Measurements from ENCODE around the gene ATPAF2.

ATPAF2 gene

DNA sequence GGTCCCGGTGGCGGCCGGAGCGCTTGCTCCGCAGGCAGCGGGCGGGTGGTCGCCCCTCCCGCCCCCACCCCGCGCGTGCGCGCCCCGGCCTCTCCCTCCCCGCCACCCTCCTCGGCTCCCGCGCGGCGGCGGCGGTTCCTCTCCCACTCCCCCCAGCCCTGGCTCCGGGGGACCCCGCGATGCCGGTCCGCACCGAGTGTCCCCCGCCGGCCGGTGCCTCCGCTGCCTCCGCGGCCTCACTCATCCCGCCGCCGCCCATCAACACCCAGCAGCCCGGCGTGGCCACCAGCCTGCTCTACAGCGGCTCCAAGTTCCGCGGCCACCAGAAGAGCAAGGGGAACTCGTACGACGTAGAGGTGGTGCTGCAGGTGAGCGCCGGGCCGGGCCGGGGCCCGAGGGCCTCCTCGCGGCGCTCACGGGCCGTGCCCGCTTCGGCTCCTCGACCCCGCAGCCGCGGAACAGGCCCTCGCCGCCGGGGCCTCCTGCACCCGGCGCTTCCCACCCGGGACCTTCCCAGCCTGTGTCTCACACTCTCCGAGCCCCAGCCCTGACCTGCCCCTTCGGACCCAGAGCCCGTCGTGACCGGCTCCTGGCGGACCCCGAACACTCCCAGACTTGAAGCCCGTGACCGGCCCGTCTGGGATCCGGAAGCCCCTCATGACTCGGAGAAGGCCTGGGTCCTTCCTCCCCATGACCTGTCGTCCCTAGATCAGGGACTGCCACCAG, 730 bp upstream of the ATPAF2 start:
- DNase-seq (ENCODE audit: low spot score): no peak

GRCh38 chr17:18038149-18038850, 668 bp downstream of the ATPAF2 start:
- DNase-seq (ENCODE audit: low spot score): no peak

DNA sequence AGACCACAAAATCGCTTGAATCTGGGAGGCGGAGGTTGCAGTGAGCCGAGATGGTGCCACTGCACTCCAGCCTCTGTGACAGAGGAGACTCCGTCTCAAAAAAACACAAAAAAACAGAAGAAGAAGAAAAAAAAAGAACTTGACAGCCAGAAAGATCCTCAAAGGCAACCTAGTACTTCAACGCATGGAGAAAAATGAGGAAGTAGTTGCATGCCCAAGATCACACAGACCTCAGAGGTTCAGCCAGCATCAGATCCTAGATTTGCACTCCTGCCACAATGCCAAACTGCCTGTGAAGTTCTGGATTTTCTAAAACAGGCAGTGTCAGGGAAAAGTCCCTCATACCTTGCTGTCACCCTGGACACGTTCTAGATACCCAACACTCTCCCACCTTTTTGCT, 1.5 kb downstream of the ATPAF2 start:
- DNase-seq (ENCODE audit: low spot score): no peak

DNA sequence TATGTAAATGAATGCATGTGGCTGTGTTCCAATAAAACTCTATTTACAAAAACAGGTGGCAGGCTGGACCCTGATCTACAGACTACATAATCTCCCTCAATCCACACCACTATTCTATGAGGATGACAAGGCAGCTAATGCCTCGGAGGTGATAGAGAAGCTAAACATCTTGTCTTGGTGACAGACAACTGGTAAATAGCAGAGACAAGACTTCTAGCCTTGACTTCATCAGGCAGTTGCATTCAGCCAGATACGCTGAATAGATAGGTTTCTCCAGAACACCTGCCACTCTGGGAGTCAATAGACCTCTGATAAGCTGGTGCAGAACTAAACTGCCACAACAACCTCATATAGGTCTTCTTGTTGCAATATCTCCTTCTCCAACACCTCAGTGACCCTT, 3.3 kb downstream of the ATPAF2 start:
- no peak for DNase-seq (ENCODE audit: low spot score)

DNA sequence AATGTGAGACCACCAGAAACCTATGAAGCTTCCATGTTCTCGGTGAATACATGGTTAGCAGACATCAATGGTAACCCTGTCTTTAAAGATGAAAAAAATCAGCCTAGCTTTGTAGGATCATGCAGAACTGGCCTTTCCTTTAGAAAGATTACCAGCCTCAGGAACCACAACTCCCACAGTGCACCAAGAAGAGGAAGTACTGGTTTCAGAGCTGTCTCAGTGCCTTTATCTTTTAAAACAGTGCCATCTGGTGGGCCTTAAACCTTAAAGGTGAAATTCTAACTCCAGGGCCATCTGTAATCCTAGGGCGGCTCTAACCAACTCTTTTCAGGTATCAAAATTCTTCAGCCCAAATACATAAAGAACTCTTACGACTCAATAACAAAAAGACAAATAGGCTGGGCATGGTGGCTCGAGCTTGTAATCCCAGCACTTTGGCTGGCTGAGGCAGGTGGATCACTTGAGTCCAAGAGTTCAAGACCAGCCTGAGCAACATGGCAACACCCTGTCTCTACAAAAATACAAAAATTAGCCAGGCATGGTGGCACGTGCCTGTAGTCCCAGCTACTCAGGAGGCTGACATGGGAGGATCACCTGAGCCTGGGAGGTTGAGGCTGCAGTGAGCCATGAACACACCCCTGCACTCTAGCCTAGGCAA, 5.4 kb downstream of the ATPAF2 start:
- peak; percentile 76 for DNase-seq (ENCODE audit: low spot score)

- no peak for DNase-seq (ENCODE audit: low spot score)
Measured at GRCh38 chr17:18031955-18032354, 7.0 kb downstream of the ATPAF2 start.

DNA sequence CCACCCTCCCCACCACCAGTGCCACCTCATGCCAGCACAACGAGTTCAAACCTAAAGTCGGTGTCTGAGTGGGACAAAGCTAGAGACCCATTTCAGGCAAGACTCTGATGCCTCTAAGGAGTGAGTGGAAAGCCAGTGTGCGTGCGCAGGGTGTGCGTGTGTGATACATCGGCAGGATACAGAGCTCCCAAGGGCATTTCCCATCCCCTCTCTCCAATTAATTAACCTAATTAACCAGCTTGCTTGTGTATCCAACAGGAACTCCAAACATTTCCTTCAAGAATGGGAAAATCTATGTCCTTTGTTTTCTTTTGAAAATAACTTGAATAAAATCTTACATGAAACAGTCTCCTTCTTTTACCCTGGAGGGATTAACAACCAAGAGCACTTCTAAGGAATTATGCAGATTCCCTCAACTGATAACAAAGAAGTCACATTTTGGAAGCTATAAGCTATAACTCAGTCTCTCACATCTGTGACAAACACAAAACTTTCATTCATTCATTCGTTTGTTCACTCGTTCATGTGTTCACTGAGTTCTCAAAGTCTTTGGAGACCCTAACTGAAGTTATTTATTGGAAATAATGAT, 9.9 kb downstream of the ATPAF2 start:
- no peak for DNase-seq (ENCODE audit: low spot score)

- no peak for DNase-seq (ENCODE audit: low spot score)
Measured at GRCh38 chr17:18028114-18028951, 10.6 kb downstream of the ATPAF2 start.

- DNase-seq (ENCODE audit: low spot score): no peak
Measured at GRCh38 chr17:18027280-18027679, 11.7 kb downstream of the ATPAF2 start.

DNA sequence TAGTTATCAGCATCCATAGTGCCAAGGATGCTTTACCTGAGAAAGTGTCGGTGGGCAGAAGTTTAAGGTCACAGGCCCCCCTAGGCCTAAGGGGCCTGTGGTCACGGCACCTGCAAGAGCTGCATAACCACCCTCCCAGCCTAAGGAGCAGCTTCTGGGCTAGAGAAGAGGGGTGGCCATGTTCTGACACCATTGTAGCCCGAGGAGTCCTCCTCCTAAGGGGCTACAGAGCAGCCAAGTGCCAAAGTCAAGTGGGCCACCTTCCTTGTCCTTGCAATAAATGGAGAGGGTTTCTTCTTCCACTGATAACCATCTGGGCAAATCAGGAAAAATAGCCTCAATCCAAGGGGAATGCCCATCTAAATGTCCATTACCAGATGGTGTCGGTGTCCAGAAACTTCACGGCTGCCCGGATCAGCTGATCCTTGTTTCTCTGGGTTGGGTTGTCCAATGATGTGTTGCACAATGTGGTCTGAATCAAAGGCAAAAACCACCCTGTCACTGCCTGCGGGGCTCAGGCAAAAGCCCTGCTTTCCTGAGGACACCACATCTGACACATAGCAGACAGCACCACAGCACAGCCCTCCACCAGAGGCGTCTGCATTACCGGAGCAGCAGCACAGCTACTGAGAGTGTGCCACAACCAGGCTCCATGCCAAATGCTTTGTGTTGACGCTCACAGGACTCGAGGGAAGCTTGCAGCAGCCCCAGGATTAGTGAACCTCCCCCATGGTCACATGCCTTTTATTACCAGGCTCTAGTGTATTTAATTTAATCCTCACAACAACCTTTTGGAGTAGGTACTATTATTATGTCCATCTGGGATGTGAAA, 12.8 kb downstream of the ATPAF2 start:
- DNase-seq (ENCODE audit: low spot score): peak; percentile 44

- DNase-seq (ENCODE audit: low spot score): peak; percentile 27
Measured at GRCh38 chr17:18025241-18025944, 13.6 kb downstream of the ATPAF2 start.

DNA sequence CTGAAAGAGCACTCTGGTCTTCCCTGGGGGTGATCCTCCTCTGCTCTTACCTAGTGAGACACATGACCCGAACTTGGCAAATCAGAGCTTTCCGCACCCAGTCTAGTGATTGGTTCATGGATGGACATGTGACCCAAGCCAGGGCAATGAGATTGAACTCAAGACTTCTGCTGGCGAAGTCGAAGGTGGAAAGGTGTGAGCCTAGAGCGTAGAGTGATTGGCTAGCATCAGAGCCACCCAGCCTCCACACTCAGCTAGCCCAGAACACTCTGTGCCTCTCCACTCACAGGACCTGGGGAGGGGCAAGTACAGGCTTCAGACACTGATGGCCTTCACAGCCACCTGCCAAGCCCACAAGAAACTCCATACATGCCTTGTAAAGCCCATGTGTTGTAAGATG, 17.6 kb downstream of the ATPAF2 start:
- DNase-seq (ENCODE audit: low spot score): no peak

DNA sequence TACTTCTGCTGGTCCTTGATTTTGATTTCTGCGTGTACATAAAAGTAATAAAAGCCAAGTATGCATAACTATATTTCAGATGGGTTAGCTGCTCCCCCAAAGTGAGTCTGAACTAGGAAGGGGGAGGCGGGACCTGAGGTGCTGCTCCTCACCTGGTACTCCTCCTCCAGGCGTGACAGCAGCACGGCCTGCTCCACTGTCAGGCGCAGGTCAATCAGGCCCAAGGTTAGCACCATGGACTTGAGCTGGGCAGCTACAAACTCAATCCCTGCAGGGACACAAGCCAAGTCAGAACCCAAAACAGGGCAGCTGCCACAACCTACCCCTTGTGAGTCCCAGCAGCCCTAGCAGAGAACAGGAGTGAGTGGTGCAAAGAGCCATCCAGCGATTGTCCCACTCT, 18.0 kb downstream of the ATPAF2 start:
- DNase-seq (ENCODE audit: low spot score): no peak

GRCh38 chr17:18019838-18020154, 19.2 kb downstream of the ATPAF2 start:
- no peak for DNase-seq (ENCODE audit: low spot score)

GRCh38 chr17:18018411-18018921, 20.5 kb downstream of the ATPAF2 start:
- DNase-seq (ENCODE audit: low spot score): no peak

- no peak for DNase-seq (ENCODE audit: low spot score)
Measured at GRCh38 chr17:18017958-18018357, 21.0 kb downstream of the ATPAF2 start.

- no peak for DNase-seq (ENCODE audit: low spot score)
Measured at GRCh38 chr17:18016426-18016825, 22.5 kb downstream of the ATPAF2 start.

GRCh38 chr17:18015593-18015992, 23.4 kb downstream of the ATPAF2 start:
- no peak for DNase-seq (ENCODE audit: low spot score)

DNA sequence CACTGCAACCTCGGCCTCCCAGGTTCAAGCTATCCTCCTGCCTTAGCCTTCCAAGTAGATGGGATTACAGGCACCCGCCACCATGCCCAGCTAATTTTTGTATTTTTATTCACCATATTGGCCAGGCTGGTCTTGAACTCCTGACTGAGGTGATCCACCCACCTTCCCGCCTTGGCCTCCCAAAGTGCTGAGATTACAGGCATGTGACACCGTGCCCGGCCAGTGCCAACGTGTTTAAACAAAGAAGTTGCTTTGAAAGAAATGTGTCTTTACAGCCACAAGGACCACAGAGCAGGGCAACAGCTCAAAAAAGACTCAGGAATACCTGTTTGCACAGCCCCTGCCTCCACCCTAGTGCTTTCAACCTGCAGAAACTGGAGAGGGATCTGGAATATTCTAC, 25.0 kb downstream of the ATPAF2 start:
- no peak for DNase-seq (ENCODE audit: low spot score)

- no peak for DNase-seq (ENCODE audit: low spot score)
Measured at GRCh38 chr17:18011286-18011685, 27.7 kb downstream of the ATPAF2 start.

Data from putamen (tissue), 1 donor.